Stimulated activated naive CD4-positive, alpha-beta T cell treated with Interleukin-2 at 50 U/mL for 16 hours (primary cell): Measurements from ENCODE around the gene DNAJA4.

ENCODE experiments used
- DNase-seq: peaks from one replicate; lab custom pipeline; 2025; lab: John Stamatoyannopoulos, UW

The DNAJA4 gene

DNA sequence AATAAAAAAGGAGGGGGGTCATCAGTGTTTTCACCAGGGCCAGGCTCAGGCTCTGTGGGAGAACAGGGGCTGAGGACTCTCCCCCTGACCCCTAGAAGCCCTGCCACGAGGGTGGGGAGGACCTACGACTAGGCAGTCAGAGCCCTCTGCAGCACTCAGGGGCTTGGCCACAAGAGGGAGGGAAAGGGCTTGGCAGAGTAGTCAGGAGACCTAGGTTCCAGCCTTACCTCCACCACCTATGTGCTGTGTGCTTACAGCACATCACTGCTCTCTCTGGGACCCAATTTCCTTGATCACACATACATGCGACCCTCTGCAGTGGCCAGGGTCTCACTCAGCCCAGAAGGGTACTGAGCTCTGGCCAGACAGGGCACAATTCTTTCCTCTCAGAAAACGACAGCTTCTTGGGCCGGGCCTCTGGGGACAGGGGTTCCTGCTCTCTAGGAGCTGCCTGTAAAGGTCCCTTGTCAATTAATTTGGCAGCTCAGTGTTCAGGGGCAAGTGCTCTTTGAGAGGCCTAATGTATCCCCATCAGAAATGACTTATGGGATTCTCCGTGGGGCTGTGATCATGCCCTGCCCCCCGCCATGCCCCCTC is 51.4 kb downstream of the DNAJA4 start:
- DNase-seq: no peak

DNA sequence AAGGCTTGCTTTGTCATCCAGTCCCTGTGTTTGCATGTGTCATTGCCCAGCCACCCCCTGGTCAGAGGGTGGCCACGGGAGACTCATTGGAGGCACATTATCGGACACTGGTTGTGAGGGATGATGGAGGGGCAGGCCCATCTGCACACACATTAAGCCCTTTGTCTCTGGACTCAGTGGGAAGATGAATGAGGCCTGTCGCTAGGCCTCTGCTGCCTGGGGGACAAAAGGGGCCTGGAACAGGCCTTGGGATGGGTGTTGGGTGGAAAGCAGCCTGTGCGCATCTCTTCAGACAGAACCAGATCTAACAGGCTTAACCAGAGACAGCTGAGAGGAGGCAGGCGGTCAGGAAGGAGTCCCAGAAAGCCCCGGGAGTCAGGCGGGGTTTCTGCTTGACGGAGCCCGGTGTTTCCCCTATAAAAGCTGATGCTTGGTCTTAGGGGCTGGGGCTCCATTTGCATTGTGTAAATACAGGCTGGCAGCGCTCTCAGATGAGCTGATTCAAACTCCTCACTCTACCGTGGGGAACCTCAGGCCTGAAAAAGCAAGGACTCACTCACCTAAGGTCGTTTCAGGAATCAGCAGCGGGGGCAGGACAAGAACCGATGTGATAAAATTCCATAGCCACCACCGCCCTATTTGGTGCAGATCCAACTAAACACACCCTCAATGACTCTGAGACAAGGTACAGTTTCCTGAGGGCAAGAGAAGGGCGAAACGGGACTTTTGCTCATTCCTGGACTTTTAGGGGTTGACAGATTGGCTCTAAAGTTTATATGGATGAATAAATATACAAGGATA is 52.1 kb downstream of the DNAJA4 start:
- DNase-seq: no peak

DNA sequence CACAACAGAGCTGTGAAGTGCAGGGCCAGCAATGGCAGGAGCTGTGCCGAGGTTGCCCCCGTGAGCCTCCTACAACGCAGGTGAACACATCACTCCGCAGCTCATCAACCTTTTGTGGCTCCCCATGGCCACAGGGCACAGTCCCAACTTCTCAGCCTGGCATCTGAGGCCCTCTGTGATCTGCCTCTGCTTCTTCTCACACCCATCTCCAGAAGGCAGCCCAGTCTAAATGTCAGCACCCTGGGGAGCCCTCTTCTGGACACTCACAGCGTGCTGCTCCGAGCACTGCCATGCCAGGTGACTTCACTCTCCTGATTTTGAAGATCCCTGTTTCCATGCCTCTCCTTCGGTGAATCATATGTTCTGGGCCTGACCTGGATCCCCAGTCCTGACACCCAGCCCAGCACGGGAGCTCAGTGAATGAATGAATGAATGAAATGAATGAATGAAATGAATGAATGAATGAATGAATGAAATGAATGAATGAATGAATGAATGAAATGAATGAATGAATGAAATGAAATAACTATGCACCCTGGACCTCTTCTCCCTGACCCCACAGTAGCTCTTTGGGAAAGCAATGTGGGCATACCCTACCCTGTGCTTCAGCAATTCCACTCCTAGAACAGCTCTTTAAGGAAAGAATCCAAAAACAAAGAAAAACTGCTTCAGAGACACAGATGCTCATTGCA is 52.9 kb downstream of the DNAJA4 start:
- DNase-seq: no peak

DNA sequence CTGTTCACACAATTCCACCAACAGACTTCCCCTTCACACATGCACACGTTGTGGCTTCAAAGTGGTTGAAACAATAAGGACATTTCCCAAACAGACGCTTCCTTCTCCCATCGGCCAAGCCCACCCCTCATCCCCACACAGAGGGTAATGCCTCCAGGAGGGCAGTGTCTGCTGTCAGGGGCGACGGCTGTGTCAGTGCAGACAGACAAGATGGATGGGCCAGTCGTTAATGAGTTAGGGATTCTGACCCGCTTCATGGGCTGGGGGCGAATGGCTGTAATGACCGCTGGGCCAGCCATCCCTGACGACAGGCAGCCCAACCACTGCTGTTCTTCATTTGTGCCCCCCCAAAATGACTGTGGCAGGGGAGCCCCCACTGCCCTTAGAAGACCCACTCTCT is 55.2 kb downstream of the DNAJA4 start:
- DNase-seq: no peak

DNA sequence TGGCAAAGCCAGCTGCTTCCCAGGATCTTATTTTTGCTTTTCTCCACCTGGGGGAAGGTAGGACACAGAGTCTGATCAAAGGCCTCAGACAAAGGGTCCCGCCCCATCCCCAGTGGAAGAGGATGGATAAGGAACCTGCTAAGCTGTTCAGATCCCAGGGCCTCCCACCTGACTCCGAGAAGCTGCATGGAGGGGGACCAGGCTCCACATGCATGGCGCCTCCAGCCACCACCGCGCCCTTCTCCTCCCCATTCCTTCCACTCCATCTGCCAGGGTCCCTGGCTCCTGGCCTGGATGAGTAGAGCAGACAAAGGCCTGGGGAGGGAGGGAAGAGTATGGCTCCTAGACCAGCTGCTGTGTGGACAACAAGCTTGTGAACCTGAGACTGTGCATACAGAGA is 55.8 kb downstream of the DNAJA4 start:
- no peak for DNase-seq

DNA sequence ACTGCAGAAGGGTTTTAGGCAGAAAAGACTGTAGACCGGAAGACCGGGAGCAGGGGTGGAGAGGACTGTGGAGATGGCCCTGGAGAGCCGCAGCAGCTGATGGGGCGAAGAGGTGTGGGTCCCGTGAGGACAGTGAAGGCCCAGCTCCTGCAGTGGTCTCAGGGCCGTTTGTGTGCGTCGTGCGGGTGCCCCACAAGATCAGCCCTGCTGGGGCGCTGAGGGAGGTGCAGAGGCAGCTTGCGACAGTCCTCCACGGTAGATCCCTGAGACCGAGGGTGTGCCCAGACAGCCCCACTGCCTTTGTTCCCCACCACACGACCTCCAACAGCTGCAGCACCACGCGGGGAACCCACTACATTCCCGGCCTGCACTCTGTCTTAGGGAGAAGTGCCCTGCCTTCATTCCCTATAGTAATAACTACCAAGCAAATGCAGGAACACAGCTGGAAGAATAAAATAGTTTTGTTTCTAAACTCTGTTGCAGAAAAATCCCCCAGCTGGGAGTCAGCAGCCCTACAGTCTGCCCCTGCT is 56.7 kb downstream of the DNAJA4 start:
- DNase-seq: no peak

DNA sequence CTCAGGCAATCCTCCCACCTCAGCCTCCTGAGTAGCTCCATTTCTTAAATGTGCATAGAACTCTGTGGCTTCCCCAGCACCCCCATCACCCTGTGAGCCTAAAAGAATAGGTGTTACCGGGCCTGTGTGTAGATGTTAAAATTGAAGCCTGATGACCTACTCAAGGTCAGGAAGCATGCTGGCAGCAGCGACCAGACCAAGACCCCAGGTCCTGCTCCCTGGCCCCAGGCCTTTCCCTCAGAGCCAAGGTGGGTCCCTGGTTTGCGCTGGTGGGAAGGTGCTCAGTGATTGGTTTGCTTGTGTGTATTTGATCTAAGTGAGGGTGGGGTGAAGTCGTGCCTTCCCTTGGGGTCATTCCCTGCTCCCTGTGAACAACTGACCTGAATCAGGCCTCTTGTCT is 57.4 kb downstream of the DNAJA4 start:
- no peak for DNase-seq

DNA sequence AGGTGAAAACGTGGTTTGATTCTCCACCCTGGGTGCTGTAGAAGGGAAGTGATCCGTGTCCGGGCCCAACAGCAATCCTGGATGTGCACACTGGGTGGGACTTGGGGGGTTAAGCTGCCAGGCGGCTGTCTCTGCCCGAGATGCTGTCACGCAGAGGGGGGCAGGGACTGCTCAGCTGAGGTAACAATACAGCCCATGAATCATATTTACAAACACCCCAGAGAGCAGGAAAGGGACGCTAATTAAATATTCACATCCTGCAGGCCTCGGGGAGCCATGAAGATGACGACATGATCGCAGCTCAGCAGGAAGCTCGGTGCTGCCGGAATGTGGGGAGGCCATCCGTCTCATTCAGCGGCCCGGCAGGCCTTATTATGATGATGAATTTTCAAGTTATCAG is 57.9 kb downstream of the DNAJA4 start:
- no peak for DNase-seq

DNA sequence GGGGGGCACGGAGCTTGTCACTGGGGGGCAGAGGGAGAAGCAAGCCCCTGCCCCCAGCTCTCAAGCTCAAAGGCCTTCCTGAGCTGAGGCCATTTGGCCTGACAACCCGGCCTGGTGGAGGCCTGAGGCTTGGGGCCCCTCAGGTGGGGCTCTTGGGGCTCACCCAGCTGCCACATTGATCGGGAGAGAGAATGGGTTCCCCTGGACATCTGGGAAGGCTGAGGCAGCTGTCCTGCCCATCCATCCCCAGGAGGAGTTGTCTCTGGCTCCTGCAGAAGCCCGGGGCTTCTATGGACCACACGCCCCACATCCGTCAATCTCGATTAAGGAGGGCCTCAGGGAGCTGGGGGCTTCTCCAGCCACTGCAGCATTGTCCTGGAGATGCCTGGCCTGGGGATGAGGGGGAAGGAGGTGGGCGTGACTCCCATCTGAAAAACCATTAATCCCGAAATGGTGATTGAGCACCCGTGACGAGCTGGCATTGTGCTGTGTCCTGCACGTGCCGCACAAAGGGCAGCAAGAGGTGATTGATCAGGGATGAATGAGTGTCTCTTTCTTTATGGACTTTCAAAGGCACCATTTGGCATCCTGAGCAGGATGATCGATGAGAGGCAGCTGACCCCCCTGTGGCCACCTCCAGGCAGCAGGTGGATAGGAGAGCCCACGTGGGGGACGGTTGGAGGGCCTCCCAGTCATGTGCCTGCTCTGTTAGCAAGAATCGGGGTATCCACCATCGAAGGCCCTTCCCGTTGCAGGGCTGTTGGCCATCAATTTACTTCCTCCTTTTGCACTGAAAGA is 58.6 kb downstream of the DNAJA4 start:
- DNase-seq: no peak

DNA sequence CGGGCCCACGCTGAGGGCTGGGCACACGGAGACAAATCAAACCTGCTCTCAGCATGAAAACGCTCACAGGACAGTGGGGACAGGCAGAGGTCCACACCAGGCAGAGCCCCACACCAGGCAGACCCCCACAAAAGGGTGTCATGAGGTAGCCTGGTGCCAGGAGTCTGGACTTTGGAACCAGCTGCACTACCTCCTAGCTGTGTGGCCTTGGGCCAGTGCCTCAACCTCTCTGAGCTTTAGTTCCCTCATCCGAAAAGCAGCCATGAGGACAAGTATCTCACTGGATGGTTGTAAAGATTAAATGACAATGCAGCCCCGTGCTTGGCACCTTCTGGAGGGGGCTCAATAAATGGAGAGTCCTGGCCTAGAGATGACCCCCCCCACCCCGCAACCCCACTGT is 59.3 kb downstream of the DNAJA4 start:
- no peak for DNase-seq

DNA sequence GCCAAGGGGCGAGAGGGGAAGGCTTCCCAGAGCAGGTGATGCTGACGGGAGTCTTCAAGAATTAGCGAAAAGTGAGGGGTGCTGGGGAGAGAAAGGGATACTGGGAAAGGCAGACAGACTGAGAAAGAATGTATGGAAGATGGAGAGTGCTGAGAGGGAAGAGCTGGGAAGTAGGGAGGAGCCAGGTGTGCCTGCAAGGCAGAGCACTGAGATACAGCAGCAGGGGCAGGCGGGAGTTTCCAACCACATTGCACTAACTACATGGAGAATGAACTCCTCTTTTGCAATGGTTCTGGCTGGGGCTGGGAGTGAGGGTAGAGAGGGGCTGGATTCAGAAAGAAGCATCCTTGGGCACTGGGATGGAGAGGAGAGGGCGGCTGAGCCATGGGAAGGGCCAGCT is 59.8 kb downstream of the DNAJA4 start:
- no peak for DNase-seq

DNA sequence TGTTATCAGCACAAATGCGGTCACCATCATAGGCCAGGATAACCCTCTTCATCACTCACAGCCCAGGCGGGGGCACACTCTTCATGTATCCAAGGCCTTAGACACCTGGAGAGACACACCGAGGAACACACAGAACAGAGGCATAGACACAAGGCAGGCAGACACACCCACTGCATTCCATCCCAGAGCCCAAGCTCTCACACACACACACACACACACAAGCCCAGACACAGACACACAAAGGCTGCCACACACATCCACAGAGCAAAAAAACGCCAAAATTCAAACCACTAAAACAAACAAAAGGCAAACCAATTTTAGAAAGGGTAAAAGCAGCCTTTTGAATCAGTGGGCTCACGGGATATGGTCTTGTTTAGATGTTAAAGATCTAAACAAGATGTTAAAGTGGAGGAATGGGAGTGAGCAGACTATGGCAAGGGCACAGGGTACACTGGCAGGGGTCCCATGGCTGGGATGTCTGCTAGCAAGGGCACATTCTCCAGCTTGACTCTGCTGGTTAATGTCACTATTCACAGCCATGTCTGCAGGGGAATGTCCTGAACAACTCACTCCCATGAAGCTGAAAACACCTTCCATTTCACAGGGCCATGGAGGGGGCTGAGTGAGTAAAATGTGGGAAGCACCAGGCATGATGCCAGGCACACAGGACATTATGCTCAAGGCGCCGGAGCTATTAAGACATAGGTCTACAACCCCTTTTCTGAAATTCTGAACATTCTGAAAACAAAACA is 60.9 kb downstream of the DNAJA4 start:
- DNase-seq: no peak

DNA sequence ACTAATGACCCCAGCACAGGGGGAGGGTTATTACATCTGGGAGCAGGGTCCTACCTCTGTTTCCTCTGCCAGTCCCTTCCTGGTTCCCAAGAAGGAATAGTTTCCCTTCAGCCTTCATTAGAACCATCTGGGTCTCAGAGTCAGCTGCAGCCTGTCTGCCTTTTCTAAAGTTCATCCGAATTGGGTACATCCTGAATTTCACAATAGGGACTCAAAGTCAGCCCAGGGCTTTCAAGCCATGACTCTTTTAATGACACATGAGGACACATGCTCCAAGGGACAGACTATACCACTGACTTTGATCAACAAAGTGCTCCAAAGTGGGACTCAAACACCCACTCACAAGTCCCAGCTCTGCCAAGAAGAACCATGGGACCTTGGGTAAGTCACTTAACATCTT is 63.1 kb downstream of the DNAJA4 start:
- DNase-seq: no peak

DNA sequence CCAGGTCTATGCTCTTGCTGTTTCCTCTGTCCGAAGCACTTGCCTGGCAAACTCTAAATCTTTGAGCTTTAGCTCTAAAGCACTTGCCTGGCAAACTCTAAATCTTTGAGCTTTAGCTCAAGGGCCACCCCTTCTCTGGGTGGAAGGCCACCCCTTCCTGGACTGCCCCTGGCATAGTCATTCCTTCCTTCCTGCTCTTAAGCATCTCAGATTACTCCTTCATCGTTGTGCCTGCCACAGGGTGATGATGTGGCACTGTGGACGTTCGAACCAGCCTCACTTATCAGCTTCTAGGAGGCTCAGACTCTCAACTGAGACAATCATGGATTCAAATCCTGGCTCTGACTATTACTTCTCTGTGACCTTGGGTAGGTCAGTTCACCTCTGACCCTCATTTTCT is 65.3 kb downstream of the DNAJA4 start:
- no peak for DNase-seq
